Keratinocyte (primary cell): ENCODE data around the gene DRD2.

Experiments
- CTCF ChIP-seq, 3 experiments: IDR thresholded peaks in 1 of 3; conservative IDR thresholded peaks in 1 of 3; optimal IDR thresholded peaks in 1 of 3; 2 replicates in 2 of 3; 3 replicates in 1 of 3; pipeline versions ENCODE3 to v1.5.1; 2011; ENCODE audit warnings: low read length in 3 of 3, mild to moderate bottlenecking in 3 of 3, moderate library complexity in 2 of 3, control low read depth in 1 of 3, inconsistent platforms in 1 of 3; ENCODE audit not compliant: insufficient read depth in 2 of 3; ENCODE audit errors: extremely low read depth in 1 of 3
- EZH2 ChIP-seq: IDR thresholded peaks from one replicate; pipeline ENCODE4 v1.6.1; 2012; ENCODE audit warnings: inconsistent platforms, mild to moderate bottlenecking, low read length, moderate library complexity

GRCh38 chr11:113481226-113481625 lies 6.0 kb upstream of the DRD2 start:
- TF ChIP-seq CTCF (optimal IDR thresholded peaks at IDR 0.05 in 1 of 3, IDR thresholded peaks at IDR 0.05 in 1 of 3, conservative IDR thresholded peaks at IDR 0.05 in 1 of 3; ENCODE audit: extremely low read depth in 1 of 3, insufficient read depth in 2 of 3, low read length in 3 of 3) (no peak), EZH2 (no peak)
